H9 (cell line): ENCODE results near the gene NLRP9. TPM values are rescaled to one million over a fixed set of nuclear protein-coding genes. Genes with fewer than 3 reads are reported as not detected.

Source experiments
- DNase-seq: peaks from one replicate; pipeline ENCODE4 v3.0.0-alpha.2; 2017
- H2AFZ ChIP-seq: one replicate; pipeline ENCODE4 v1.6.1; 2013; ENCODE audit warnings: mild to moderate bottlenecking, low read length, control low read depth, moderate library complexity
- H2AK5ac ChIP-seq: 2 replicates; pipeline ENCODE4 v1.6.1; 2013; ENCODE audit warnings: low read length, control low read depth, mixed read lengths; ENCODE audit not compliant: insufficient read length
- H2BK120ac ChIP-seq: one replicate; pipeline ENCODE4 v1.6.1; 2013; ENCODE audit warnings: low read depth, mild to moderate bottlenecking, low read length, control low read depth, inconsistent platforms; ENCODE audit not compliant: poor library complexity, severe bottlenecking
- H2BK12ac ChIP-seq: 2 replicates; pipeline ENCODE4 v1.6.1; 2013; ENCODE audit warnings: low read length, control low read depth, mixed read lengths, low read depth; ENCODE audit not compliant: insufficient read length
- H2BK15ac ChIP-seq: 2 replicates; pipeline ENCODE4 v1.6.1; 2013; ENCODE audit warnings: low read depth, low read length, control low read depth
- H2BK20ac ChIP-seq: one replicate; pipeline ENCODE4 v1.6.1; 2013; ENCODE audit warnings: low read depth, mild to moderate bottlenecking, low read length, control low read depth, inconsistent platforms; ENCODE audit not compliant: poor library complexity, severe bottlenecking
- H2BK5ac ChIP-seq: 2 replicates; pipeline ENCODE4 v1.6.1; 2013; ENCODE audit warnings: low read length, control low read depth, mixed read lengths; ENCODE audit not compliant: insufficient read length
- H3K14ac ChIP-seq: 2 replicates; pipeline ENCODE4 v1.6.1; 2013; ENCODE audit warnings: low read length, control low read depth; ENCODE audit not compliant: insufficient read depth
- H3K18ac ChIP-seq: 2 replicates; pipeline ENCODE4 v1.6.1; 2013; ENCODE audit warnings: low read depth, mild to moderate bottlenecking, mixed read lengths, low read length, control low read depth; ENCODE audit not compliant: insufficient read length
- H3K23ac ChIP-seq: 2 replicates; pipeline ENCODE4 v1.6.1; 2013; ENCODE audit warnings: low read length, control low read depth, mixed read lengths, low read depth; ENCODE audit not compliant: insufficient read length
- H3K23me2 ChIP-seq: 2 replicates; pipeline ENCODE4 v1.6.1; 2013; ENCODE audit warnings: low read depth, mild to moderate bottlenecking, mixed read lengths, low read length, control low read depth; ENCODE audit not compliant: insufficient read length, poor library complexity, severe bottlenecking
- H3K27ac ChIP-seq: 2 replicates; pipeline ENCODE4 v1.5.1; 2013; ENCODE audit warnings: low read length, control low read depth, mixed read lengths, low read depth; ENCODE audit not compliant: insufficient read length
- H3K27me3 ChIP-seq: 2 replicates; pipeline ENCODE4 v1.6.1; 2013; ENCODE audit warnings: low read length, control low read depth, inconsistent platforms; ENCODE audit not compliant: insufficient read depth
- H3K4ac ChIP-seq: 2 replicates; pipeline ENCODE4 v1.6.1; 2013; ENCODE audit warnings: low read depth, mild to moderate bottlenecking, control low read depth, inconsistent platforms, low read length, moderate library complexity
- H3K4me1 ChIP-seq: 2 replicates; pipeline ENCODE4 v1.6.1; 2013; ENCODE audit warnings: low read length, control low read depth, inconsistent platforms; ENCODE audit not compliant: insufficient read depth
- H3K4me2 ChIP-seq: 2 replicates; pipeline ENCODE4 v1.6.1; 2013; ENCODE audit warnings: low read length, control low read depth, mixed read lengths; ENCODE audit not compliant: insufficient read length, insufficient read depth
- H3K56ac ChIP-seq: 2 replicates; pipeline ENCODE4 v1.6.1; 2013; ENCODE audit warnings: low read depth, mild to moderate bottlenecking, mixed read lengths, low read length, control low read depth; ENCODE audit not compliant: insufficient read length
- H3K79me1 ChIP-seq: 2 replicates; pipeline ENCODE4 v1.6.1; 2013; ENCODE audit warnings: low read depth, mild to moderate bottlenecking, moderate library complexity, low read length, control low read depth, inconsistent platforms; ENCODE audit not compliant: insufficient read depth, poor library complexity, severe bottlenecking
- H3K79me2 ChIP-seq: 2 replicates; pipeline ENCODE4 v1.6.1; 2013; ENCODE audit warnings: low read length, control low read depth, inconsistent platforms; ENCODE audit not compliant: insufficient read depth
- H3K9ac ChIP-seq: 2 replicates; pipeline ENCODE4 v1.6.1; 2013; ENCODE audit warnings: low read length, control low read depth, mixed read lengths; ENCODE audit not compliant: insufficient read length; ENCODE audit errors: extremely low read depth
- H3K9me3 ChIP-seq: one replicate; pipeline ENCODE4 v1.6.1; 2013; ENCODE audit warnings: low read depth, low read length, inconsistent platforms; ENCODE audit not compliant: control insufficient read depth
- H3T11ph ChIP-seq: one replicate; pipeline ENCODE4 v1.6.1; 2013; ENCODE audit warnings: mild to moderate bottlenecking, low read length, control low read depth, inconsistent platforms
- H4K20me1 ChIP-seq: one replicate; pipeline ENCODE4 v1.6.1; 2013; ENCODE audit not compliant: control insufficient read depth, insufficient read length, insufficient read depth
- H4K5ac ChIP-seq: 2 replicates; pipeline ENCODE4 v1.6.1; 2013; ENCODE audit warnings: low read depth, mild to moderate bottlenecking, mixed read lengths, low read length, control low read depth; ENCODE audit not compliant: insufficient read length
- H4K8ac ChIP-seq: replicated peaks from 2 replicates; pipeline ENCODE4 v1.6.1; 2013; ENCODE audit warnings: low read length, control low read depth, mixed read lengths, low read depth; ENCODE audit not compliant: insufficient read length
- H4K91ac ChIP-seq: 2 replicates; pipeline ENCODE4 v1.6.1; 2013; ENCODE audit warnings: low read depth, mild to moderate bottlenecking, moderate library complexity, mixed read lengths, low read length, control low read depth; ENCODE audit not compliant: insufficient read length
- H3K27ac Mint-ChIP-seq, 3 experiments: 2 replicates in 2 of 3; 3 replicates in 1 of 3; pipeline ENCODE4 v1.8.0; 2020 to 2021; ENCODE audit warnings: mixed read lengths in 3 of 3, mild to moderate bottlenecking in 1 of 3, moderate library complexity in 1 of 3
- H3K27me3 Mint-ChIP-seq: 2 replicates; pipeline ENCODE4 v1.8.0; 2021; ENCODE audit warnings: low read depth, mild to moderate bottlenecking, moderate library complexity, mixed read lengths
- H3K36me3 Mint-ChIP-seq, 3 experiments: 2 replicates in 2 of 3; 3 replicates in 1 of 3; pipeline ENCODE4 v1.8.0; 2020 to 2021; ENCODE audit warnings: low read depth in 3 of 3, mixed read lengths in 3 of 3; ENCODE audit not compliant: insufficient read depth in 1 of 3
- H3K4me1 Mint-ChIP-seq, 2 experiments: 2 replicates each; pipeline ENCODE4 v1.8.0; 2020; ENCODE audit warnings: mixed read lengths in 2 of 2
- H3K4me3 Mint-ChIP-seq, 2 experiments: 2 replicates in 1 of 2; 3 replicates in 1 of 2; pipeline ENCODE4 v1.8.0; 2020 to 2021; ENCODE audit warnings: mild to moderate bottlenecking in 2 of 2, mixed read lengths in 2 of 2, moderate library complexity in 1 of 2
- H3K9me3 Mint-ChIP-seq, 2 experiments: 2 replicates in 1 of 2; 3 replicates in 1 of 2; pipeline ENCODE4 v1.8.0; 2020; ENCODE audit warnings: mild to moderate bottlenecking in 2 of 2, mixed read lengths in 2 of 2, moderate library complexity in 1 of 2
- WGBS: extraction: QIAGEN DNeasy Blood & Tissue Kit; methylation state at CpG from one replicate; pipeline ENCODE4 v1.1.7; 2013; ENCODE audit warnings: missing lambda C conversion rate, low lambda C conversion rate, mixed read lengths; ENCODE audit not compliant: insufficient read length; ENCODE audit errors: extremely low coverage; 5-methylcytosine and 5-hydroxymethylcytosine counted together
- total RNA-seq: library from RNA; stranded (reverse); gene quantifications from 2 replicates; pipeline ENCODE4 v1.2.1, GENCODE V29; 2021
- TF ChIP-seq, protein P1 (sequence below): fragments of 200-600 bp; sonication (generic); conservative IDR thresholded peaks from 3 replicates; pipeline ENCODE4 v1.8.0; 2021; ENCODE audit warnings: antibody characterized with exemption, mild to moderate bottlenecking

The NLRP9 gene
- total RNA-seq, 1 experiment from 2014 or later, result not detected

DNA sequence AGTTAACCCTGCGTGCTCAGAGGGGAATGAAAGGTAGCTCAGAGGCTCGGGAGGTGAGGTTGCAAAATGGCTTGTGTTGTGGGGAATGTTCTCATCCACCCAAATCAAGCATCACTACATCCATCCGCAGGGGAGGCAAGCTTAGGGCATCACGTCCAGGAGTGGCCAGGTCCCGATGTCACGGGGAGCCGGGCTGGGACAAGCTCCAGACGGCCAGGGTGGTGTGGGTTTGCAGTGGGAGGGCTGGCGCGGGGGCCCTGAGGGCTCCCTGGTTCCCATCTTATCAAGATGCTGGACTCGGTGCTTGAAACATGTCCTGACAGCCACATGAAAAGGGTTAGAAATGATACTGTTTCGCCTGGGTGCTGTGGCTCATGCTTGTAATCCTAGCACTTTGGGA lies 37.4 kb downstream of the NLRP9 start:
- Mint-ChIP-seq H3K9me3 (peaks cover 23 to 46% of the 10 kb centered on the region in 2 experiments), H3K36me3 (peaks cover 44 to 77% (median 74%) of the 10 kb centered on the region in 3 experiments), H3K27ac (no peak overlapping the region), H3K4me3 (no peak overlapping the region), H3K4me1 (no peaks in the 10 kb centered on the region), H3K27me3 (peaks cover 10% of the 10 kb centered on the region)
- no peak for DNase-seq
- Histone ChIP-seq H2BK5ac (no peak overlapping the region), H2BK15ac (no peak overlapping the region), H3K4me2 (no peak overlapping the region), H3K27ac (no peak overlapping the region), H2AK5ac (no peak overlapping the region), H3K4me1 (no peaks in the 10 kb centered on the region), H2BK12ac (no peak overlapping the region), H3K56ac (no peak overlapping the region), H2BK120ac (no peak overlapping the region), H4K8ac (no peak overlapping the region), H3K79me2 (no peaks in the 10 kb centered on the region), H3K14ac (no peak overlapping the region), H4K5ac (no peak overlapping the region), H2AFZ (no peak overlapping the region), H3K27me3 (no peaks in the 10 kb centered on the region), H4K91ac (no peak overlapping the region), H3K79me1 (no peaks in the 10 kb centered on the region), H3K4ac (no peak overlapping the region), H3K18ac (no peak overlapping the region), H3T11ph (no peak overlapping the region), H3K23ac (no peak overlapping the region), H4K20me1 (no peaks in the 10 kb centered on the region), H2BK20ac (no peak overlapping the region), H3K23me2 (no peaks in the 10 kb centered on the region), H3K9ac (no peak overlapping the region), H3K9me3 (no peaks in the 10 kb centered on the region)
- no CpG with 5 or more reads among the region's 12 CpGs for WGBS
- TF ChIP-seq, protein P1, sequence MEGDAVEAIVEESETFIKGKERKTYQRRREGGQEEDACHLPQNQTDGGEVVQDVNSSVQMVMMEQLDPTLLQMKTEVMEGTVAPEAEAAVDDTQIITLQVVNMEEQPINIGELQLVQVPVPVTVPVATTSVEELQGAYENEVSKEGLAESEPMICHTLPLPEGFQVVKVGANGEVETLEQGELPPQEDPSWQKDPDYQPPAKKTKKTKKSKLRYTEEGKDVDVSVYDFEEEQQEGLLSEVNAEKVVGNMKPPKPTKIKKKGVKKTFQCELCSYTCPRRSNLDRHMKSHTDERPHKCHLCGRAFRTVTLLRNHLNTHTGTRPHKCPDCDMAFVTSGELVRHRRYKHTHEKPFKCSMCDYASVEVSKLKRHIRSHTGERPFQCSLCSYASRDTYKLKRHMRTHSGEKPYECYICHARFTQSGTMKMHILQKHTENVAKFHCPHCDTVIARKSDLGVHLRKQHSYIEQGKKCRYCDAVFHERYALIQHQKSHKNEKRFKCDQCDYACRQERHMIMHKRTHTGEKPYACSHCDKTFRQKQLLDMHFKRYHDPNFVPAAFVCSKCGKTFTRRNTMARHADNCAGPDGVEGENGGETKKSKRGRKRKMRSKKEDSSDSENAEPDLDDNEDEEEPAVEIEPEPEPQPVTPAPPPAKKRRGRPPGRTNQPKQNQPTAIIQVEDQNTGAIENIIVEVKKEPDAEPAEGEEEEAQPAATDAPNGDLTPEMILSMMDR, result no peak
